ENCODE results near the gene AHR.
A peak's percentile ranks its signal among the peaks of the same experiment; 100 is the strongest.
"Not testable (repeated sequence)": the region's sequence is repeated elsewhere in the genome, so short reads cannot be mapped to it uniquely, and the experiment has no call there.

The AHR gene

DNA sequence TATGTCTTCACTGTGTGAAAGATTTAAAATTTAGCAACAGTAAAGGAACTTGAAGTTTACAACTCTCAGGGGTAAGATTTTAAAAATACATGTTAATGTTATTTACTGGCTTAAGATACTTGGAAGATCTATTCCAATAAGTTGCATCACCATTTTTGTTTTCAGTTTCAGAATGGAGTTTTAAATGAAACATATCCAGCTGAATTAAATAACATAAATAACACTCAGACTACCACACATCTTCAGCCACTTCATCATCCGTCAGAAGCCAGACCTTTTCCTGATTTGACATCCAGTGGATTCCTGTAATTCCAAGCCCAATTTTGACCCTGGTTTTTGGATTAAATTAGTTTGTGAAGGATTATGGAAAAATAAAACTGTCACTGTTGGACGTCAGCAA lies 44.3 kb downstream of the AHR start:
- no peak for DNase-seq

DNA sequence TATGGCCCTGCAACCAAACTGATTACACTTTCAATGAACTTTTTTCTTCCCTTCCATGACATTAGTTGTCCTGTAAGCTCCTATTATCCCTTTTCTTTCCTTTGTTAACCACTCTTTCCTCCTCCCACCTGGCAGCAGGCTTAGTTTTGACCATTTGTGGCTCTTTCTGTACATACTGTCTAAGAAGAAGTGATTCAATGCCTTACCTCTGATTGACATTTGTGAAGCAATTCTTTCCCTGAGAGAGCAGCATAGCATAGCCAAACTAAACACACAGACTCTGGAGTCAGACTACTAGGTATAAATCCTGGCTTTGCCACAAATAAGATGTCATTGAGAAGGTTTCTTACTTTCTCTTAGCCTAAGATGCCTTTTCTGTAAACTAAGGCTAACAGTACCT lies 48.9 kb downstream of the AHR start:
- no peak for DNase-seq

DNA sequence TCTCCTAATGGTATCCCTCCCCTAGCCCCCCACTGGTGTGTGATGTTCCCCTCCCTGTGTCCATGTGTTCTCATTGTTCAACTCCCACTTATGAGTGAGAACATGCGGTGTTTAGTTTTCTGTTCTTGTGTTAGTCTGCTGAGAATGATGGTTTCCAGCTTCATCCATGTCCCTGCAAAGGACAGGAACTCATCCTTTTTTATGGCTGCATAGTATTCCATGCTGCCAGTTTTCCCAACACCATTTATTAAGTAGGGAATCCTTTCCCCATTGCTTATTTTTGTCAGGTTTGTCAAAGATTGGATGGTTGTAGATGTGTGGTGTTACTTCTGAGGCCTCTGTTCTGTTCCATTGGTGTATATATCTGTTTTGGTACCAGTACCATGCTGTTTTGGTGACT lies 50.5 kb downstream of the AHR start:
- DNase-seq, result not testable (repeated sequence)

DNA sequence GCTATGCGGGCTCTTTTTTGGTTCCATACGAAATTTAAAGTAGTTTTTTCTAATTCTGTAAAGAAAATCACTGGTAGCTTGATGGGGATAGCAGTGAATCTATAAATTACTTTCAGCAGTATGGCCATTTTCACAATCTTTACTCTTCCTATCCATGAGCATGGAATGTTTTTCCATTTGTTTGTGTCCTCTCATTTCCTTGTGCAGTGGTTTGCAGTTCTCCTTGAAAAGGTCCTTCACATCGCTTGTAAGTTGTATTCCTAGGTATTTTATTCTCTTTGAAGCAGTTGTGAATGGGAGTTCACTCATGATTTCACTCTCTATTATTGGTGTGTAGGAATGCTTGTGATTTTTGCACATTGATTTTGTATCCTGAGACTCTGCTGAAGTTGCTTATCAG lies 51.9 kb downstream of the AHR start:
- not testable (repeated sequence) for DNase-seq

DNA sequence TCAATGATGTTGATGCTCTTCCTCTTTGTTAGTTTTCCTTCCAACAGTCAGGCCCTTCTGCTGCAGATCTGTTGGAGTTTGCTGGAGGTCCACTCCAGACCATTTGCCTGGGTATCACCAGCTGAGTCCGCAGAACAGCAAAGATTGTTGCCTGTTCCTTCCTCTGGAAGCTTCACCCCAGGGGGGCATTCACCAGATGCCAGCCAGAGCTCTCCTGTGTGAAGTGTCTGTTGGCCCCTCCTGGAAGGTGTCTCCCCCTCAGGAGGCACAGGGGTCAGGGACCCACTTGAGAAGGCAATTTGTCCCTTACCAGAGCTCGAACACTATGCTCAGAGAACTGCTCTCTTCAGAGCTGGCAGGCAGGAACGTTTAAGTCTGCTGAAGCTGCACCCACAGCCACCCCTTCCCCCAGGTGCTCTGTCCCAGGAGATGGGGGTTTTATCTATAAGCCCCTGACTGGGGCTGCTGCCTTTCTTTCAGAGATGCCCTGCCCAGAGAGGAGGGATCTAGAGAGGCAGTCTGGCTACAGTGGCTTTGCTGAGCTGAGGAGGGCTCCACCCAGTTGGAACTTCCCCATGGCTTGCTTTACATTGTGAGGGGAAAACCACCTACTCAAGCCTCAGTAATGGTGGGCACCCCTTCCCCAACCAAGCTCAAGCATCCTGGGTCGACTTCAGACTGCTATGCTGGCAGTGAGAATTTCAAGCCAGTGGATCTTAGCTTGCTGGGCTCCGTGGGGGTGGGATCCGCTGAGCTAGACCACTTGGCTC lies 55.4 kb downstream of the AHR start:
- not testable (repeated sequence) for DNase-seq

DNA sequence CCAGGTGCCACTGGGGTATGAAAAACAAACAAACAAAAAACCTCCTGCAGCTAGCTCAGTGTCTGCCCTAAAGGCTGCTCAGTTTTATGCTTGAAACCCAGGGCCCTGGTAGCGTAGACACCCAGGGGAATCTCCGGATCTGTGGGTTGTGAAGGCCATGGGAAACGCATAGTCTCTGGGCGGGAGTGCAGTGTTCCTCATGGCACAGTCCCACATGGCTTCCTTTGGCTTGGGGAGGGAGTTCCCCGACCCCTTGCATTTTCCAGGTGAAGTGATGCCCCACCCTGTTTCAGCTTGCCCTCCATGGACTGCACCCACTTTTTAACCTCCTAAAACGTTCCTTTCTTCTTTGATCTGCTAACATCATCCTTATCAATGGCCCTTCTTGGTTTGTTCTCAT lies 56.0 kb downstream of the AHR start:
- no peak for DNase-seq

DNA sequence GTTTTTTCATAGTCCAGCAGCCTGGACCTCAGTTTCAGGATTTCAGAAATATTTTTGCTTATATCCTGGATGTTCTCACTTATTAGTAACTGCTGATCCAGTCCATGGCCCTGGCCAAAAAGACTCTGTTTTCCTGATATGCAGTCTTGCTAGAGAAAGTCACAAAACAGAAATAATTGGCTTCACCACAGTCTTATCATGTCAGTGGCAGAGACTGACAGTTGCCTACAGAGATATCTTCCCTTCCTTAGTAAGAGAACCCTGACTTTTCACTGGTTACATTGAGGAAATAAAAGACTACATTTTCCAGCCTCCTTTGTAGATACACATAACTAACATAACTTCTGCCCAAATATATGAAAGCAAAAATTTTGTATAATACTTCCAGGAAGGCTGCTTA lies 56.6 kb downstream of the AHR start:
- DNase-seq, result no peak

DNA sequence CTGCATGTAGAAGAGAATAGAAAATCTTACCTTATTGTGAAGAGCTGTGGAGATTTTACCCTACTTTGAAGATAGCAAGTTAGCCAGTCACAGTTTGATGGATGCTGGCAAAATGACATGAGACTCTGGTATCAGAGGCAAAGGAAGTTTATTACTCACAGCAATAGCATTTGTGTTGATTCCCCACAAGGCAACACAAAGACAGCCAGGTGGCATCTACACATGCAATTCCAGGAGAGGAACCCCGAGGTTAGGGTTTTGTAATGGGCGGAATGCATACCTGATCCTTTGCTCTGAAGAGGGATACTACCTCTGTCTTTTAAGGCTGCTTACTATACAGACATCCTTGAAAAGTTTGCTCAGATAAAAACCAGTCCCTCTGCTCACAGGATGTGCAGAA lies 59.5 kb downstream of the AHR start:
- no peak for DNase-seq

DNA sequence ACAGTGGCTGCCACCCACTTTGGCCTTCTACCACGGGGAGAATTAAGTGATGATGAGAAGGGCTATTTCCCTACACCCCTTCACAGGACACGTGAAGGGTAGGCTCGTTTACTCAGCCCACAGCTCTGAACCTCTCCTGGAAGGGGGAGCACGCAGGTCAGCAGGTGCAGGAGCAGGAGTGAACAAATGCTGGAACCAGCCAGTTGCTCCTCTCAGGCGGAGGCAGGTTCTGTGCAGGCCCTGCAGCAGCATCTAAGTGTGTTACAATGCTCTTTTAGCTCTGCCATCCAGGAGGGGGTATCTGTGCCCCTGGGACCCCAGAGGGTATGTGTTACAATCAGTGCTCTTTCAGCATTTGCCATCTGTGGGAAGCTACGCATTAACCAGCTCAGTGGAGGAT lies 61.2 kb downstream of the AHR start:
- DNase-seq, result no peak

DNA sequence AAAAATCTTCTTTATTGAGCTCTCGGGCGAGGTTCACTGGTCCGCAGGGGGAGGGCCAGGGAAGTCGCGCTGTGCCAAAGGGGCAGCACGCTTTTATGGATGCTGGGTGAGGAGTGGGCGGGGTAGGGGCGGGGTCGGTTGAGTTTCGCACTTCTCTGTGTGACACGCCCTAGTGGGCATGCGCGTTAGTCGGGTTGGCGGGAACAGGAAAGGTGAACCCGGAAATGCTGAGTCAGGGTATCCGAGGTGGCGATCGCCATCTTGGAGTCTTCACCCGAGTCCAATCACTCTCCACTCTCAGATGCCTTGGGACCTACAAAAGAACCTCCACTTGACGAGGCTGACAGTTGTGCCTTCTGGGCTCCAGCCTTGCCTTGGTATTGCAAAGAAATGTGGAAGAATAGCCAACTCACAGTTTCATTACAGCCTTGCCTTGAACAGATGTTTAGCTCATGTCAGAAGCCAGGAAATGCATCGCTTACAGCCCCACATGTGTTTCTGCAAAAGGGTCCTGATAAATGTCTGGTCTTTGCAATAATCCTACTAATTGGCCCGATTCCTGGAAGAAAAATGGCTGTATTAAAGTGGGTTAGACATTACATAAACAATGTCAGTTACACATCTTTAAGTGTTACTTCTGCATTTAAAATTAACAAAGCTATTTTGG lies 64.1 kb downstream of the AHR start:
- no peak for DNase-seq

DNA sequence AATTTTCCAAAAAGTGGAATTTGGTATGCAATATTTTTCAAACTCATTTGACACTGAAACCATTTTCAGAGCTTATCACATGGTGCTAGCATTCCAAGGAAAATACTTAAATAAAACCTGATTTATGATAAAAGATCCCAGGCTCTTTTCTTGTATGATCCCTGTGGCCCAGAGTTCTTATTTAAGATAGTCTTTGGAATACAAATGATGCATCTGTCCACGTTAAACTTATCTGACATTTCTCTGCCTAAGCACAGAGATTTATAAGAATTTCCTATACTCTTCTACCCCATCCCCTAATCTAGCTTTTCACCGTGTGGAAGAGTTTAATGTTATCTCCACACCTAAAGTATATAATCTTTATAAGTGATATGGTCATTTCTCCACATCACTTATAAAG lies 66.2 kb downstream of the AHR start:
- DNase-seq, result no peak

DNA sequence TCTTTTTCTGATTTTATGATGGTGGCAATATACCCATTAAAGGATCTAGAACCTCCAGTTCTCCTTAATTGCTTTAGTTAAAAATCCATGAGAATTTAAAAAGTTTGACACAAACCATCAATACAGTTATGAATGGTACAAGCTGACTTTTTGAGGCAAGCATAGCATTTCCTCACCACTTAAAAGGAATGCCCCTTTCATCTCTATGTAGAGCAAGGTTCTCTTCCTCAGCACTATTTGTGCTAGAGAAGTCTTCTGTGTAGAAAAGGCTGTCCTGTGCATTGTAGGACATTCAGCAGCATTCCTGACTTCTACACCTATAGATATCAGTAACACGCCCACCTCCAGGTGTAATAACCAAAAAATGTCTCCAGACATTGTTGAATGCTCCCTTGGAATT lies 67.3 kb downstream of the AHR start:
- DNase-seq, result no peak

DNA sequence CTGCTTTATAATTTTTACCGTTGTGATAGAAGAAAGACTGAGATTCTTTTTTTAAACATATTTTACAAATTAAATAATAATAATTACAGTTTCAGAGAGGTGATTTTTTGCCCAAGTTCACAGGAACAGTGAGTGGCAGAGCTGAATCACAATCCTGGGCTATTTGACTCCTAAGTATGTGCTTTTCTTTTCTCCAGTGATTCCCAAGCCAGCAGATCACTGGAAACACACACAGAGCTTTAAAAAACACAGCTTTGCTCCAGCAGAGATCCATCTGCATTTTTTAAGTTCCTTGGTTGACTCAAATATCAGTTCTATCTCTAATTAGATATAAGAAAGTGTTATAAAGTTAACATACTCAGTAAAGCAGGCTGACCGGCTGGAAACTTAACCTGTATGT lies 69.0 kb downstream of the AHR start:
- no peak for DNase-seq

DNA sequence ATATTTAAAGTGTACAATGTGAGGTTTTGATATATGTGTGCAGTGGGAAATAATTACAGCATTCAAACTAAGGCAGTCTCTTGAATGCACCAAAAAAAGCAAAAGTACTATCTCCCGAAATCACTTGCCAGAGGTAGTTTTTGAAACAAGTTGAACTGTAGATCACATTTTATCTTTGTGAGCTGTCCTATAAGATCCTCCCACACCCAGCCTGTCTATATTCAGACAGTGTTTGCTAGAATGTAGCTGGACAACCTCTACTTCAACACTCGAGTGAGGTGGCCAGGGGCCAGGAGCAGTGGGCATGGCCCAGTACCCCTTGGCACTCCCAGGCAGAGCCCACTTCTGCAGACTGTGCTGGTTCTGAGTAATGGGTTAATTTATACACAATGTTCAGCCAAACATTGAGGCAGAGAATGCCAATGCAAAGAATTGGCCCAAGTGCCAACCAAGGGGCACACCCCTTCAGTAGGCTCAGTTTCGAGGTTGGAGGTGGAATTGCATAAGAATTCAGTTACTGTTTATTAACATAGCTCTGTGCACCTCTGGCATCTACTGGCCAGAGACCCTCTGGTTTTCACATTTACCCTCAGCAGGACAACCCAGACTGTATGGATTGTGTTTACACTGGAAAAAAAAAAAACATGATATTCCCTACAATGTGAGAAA lies 70.5 kb downstream of the AHR start:
- no peak for DNase-seq

DNA sequence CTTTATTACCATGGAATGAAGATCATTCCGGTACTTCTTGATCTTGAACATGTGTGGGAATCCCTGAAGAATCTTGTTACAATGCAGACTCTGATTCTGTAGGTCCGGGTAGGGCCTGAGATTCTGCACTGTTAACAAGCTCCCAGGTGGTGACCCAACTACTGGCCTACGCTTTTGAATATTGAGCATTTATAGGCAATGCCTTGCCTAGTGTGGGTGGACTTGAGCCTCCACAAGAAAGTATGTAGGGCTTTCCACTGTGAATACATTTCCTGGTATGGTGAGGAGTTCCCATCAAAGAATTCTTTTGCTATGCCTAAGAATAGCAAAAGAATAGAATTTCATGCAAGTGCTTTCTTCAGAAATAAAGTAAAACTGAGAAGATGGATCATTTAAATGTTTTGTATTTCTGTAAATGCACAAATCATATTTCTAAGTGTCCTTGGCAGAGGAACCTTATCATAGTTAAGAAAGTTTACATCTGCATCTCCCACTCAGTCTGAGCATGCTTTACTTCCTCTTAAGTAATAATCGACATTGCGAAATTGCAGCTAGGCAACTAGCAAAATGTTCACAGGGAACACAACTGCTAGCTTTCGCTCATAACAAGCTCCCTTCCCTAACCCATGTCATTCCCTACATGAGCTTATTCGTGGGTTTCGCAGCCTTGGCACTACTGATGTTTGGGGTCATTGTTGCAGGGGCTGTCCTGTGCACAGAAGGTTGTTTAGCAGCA lies 71.4 kb downstream of the AHR start:
- DNase-seq, result peak; percentile 54

DNA sequence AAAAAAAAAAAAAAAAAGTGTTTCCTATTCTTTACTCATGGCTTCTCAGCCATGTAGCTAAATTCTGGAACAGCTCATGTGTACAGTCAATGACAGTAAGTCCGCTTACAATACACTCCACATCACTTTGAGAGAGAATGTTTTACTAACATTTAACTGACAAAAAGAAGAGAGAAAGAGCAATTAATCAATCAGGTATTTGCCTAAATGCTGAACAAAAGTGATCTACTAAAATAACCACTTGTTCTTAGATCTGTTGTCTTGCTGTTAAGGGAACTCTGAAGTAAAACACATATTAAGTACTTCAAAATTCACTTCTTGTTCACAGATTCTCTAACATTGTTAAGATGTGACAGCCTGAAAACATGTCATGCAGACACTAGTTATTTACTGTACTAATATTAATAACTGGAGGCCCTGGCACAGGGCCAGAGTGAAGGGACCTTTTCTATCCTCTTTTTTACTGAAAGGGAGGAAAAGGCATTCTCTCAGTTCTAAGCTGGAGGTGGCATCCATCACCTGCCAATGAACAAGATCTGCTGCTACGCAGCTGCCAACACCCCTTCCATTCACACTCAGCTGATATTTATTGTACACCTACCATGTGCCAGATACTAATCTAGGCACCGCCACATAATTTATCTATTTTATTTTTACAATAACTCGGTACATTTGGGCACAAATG lies 72.6 kb downstream of the AHR start:
- no peak for DNase-seq

DNA sequence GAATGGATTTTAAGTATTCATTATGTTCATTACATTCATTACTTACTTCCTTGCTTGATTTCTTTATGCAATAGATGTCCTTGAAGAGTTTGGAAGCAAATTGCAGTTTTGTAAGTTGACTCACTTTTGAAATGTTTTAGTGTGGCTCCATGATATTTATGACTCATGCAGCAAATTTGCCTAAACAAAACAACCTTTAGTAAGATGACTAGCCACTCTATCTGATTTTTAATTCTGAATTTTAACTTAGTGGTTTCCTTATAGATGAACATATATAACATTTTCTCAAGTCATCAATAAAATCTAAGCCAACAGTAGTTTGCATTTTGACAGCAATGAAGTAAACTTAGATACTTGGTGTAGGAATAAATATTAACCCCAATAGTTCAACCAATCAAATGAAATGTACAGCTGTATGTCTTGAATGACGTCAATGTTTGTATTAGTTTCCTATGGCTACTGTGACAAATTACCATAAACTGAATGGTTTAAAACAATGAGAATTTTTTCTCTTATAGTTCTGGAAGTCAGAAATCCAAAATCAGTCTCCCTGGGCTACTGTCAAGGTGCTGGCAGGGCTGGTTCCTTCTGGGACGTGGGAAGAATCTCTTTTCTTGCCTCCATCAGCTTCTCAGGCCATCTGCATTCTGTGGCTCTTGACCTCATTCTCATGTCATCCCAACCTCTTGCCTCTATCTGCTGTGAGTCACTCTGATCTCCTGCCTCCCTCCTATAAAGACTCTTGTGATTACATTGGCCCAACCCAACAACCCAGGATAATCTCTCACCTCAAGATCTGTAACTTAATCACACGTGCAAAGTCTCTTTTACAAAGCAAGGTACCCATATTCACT lies 73.4 kb downstream of the AHR start:
- DNase-seq, result peak; percentile 77

DNA sequence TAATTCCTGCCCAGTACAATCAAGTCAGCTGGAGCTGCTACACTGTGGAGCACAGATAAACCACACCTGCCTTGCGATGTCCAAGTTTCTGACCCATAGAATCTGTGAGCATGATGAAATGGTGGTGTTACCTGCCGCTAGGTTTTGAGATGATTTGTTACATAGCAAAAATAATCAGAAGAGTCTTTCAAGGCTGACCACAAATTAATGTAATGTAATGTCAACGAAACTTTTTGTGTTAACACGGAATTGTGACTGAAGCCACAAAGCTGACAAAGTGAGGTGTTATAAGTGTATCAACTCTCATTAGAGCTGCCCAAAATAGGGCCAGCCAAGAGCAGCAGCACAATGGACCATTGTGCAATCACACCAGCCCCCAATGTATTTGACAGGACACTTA lies 75.7 kb downstream of the AHR start:
- DNase-seq, result no peak

DNA sequence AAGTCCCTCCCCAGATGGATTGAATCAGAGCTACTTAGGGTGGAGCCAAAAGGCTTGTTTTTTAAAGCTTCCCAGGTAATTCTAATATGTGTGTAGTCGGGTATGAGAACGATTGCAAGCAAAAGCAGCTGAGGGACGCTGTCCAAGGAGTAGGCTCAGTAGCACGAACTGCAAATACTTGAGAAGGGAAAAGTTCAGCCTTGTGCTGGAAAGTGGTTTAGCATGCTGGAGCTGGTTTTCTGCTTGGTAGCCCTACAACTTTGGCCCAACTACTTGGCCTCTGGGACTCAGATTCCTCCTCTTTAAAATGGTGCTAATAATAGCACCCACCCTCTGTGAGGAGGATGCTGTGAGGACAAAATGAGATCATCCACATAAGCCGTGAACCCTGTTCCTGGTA lies 76.2 kb downstream of the AHR start:
- DNase-seq, result no peak

DNA sequence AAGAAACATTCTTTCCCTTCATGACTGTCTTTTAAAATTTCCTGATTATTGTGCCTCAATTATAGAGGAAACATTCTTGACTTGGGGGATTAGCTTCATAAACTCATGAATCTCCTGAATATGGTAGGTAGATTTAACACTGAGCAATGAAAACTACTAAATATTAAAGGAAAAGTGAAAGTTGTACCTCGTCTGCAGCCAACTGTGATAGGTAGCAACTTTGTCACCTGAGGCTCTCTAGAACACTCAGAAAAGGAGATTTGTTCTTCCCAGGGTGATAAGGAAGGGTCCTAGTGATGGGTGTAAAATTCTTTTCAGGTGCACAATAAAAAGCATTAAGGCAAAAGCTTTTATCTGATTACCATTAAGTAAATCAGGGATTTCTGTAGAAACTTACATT lies 78.1 kb downstream of the AHR start:
- no peak for DNase-seq

DNA sequence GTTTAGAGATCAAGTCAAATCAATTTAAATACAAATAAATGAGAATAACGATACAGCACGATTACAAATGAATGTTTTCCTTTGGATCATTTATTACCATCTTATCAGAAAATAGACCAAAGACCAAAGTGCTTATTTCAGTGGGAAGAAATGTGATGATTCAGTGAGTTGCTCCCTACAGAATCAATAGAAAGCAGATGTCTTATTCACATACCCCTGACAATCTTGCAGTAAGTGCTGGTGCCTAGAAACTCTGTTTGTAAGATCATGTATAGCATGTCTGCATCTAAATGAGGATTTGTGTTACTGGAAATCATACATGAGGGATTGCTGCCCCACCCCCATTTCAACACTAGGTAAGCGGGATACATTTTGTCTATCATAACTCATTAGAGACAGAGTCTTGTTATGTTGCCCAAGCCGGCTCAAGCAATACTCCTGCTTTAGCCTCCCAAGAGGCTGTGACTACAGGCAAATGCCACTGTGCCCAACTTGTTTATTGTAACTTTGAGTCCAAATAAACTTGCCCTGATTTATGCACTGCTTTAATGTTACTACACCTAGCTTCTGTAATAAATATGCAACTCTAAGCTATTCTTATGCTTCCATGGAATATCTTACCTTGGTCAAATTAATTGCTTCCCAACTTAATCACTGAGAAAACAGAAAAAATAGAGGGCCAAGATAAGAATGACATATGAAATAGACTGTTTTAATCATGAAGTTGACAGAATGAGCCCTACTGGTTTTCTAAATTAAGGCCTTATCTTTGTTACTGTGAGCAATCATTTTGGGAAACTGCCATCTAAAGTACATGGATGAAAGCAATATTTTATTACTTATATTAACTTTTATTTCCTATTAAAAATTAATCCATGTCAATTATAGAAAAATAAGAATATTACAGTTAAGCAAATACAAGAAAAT lies 82.5 kb downstream of the AHR start:
- no peak for DNase-seq
